Stimulated activated naive CD8-positive, alpha-beta T cell treated with anti-CD3 and anti-CD28 coated beads, Interleukin-15, amount 100 ng/mL, for 72 hours (primary cell): Measurements from ENCODE around the gene SURF2.

Experiments
- ATAC-seq: fragments of 150-1000 bp; cut with Tn5 transposase; 2 replicates; pipeline ENCODE4 v1.10.0; 2021; ENCODE audit warnings: mild to moderate bottlenecking, moderate library complexity
- DNase-seq, 2 donors: peaks; one replicate each; pipeline ENCODE4 v3.0.0; 2021 to 2022
- H3K27ac Mint-ChIP-seq, 2 donors: one replicate each; pipeline ENCODE4 v1.8.0; 2022; ENCODE audit warnings: mild to moderate bottlenecking in 2 of 2, mixed read lengths in 2 of 2, moderate library complexity in 2 of 2
- H3K27me3 Mint-ChIP-seq: one replicate; pipeline ENCODE4 v1.8.0; 2022; ENCODE audit warnings: mixed read lengths
- H3K4me1 Mint-ChIP-seq: one replicate; pipeline ENCODE4 v1.8.0; 2022; ENCODE audit warnings: mild to moderate bottlenecking, mixed read lengths
- H3K4me3 Mint-ChIP-seq, 2 donors: one replicate each; pipeline ENCODE4 v1.8.0; 2022; ENCODE audit warnings: mild to moderate bottlenecking in 2 of 2, mixed read lengths in 2 of 2, moderate library complexity in 1 of 2
- H3K9me3 Mint-ChIP-seq, 2 donors: one replicate each; pipeline ENCODE4 v1.8.0; 2022; ENCODE audit warnings: mixed read lengths in 2 of 2

The SURF2 gene

GRCh38 chr9:133346021-133346785, 10.1 kb upstream of the SURF2 start:
- Mint-ChIP-seq H3K4me1 (peaks cover 59% of the 10 kb centered on the region), H3K9me3 (no peaks in the 10 kb centered on the region), H3K27ac (peak overlapping the region; percentile 91 to 92), H3K27me3 (no peaks in the 10 kb centered on the region), H3K4me3 (peak overlapping the region; percentile 96 to 99)
- no peak for DNase-seq
- no peak for ATAC-seq

GRCh38 chr9:133347515-133347984, 8.8 kb upstream of the SURF2 start:
- Mint-ChIP-seq H3K4me3 (peak overlapping the region; percentile 96 to 99), H3K9me3 (no peaks in the 10 kb centered on the region), H3K27ac (peak overlapping the region; percentile 100), H3K4me1 (peaks cover 55% of the 10 kb centered on the region), H3K27me3 (no peaks in the 10 kb centered on the region)
- peak; percentile 64 to 65 for DNase-seq
- ATAC-seq, result peak; percentile 70

DNA sequence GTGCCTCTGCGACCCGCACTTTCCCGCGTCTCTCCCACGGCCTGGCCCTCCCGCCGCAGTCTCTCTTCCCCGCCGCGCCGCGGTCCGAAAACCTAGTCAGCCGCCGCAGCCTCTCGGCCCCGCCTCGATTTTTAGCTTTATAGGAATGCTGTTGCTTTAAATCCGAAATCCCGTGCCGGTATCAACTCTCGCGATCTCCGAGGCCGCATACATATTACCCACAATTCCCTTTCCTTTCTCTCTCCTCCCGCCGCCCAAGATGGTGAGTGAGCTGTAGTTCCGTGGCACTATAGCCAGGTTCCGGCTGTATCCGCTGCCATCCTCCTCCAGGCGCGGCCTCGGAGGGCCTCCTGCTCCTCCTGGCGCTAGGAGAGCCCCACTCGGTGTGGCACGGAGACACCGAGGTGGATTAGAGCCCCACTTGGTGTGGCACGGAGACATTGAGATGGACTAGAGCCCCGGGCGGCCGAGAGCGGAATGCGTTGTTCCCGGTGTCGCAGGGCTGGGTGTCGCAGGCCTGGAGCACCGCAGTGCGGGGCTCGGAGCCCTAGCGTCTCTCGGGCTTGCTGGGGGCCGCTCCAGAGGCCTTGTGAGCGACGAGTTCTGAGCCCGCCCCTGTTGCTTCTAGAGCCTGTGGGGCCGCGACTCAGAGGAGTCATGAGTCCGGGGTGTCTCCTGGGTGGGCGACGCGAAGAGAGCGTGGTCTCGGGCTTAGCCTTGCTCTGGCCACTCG, 8.2 kb upstream of the SURF2 start, which contains the start of the genes MED22 and RPL7A:
MED22 (minus strand) TSS at position 147 of the 733 bp plus-strand sequence. CDS start 1,469 bp downstream, outside the sequence.
RPL7A (plus strand) TSS at position 234 of the 733 bp plus-strand sequence; CDS start at position 260, 26 bp downstream.
- Mint-ChIP-seq H3K4me1 (peaks cover 57% of the 10 kb centered on the region), H3K27ac (peak within 1 kb of the TSS; percentile 100), H3K9me3 (no peaks in the 10 kb centered on the region), H3K27me3 (no peaks in the 10 kb centered on the region), H3K4me3 (peak within 1 kb of the TSS; percentile 96 to 99)
- DNase-seq (peak; percentile 91 to 95), ATAC-seq (peak; percentile 85)

DNA sequence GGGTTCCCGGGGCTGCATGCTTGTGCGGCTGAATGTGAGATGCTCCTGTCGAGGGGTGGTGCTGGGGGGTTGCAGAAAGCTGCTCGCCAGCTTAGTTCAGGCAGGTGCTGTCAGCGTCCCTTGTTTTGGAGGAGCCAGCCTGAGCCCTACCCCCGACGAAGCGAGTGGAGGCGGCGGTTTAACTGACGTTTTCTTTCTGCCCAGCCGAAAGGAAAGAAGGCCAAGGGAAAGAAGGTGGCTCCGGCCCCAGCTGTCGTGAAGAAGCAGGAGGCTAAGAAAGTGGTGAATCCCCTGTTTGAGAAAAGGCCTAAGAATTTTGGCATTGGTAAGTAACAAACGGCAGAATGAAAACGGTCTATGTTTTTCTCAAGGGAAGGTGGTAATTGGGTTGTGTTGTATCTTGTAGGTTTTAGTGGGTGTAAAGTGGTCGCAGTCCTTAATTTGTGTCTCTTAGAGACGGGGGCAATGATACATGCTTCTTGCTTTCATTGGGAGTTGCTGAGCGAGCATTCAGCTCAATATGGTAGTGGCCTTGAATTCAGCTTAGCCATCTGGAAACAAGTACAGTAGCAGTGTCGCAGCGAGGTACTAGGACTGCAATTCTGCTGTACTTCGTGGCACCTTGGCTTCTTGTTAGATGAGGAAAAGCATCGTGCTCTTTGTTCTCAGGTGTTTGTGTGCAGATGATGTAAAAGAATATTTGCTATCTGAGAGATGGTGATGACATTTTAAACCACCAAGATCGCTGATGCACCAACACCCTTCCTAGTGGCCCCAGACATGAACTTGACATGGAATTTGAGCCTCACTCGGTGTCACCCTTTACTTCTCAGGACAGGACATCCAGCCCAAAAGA, 7.4 kb upstream of the SURF2 start:
- H3K27ac Mint-ChIP-seq, result peak overlapping the region; percentile 100
- H3K9me3 Mint-ChIP-seq, result no peaks in the 10 kb centered on the region
- H3K27me3 Mint-ChIP-seq, result no peaks in the 10 kb centered on the region
- peak overlapping the region; percentile 96 to 99 for H3K4me3 Mint-ChIP-seq
- ATAC-seq (no peak), DNase-seq (no peak)
- peaks cover 61% of the 10 kb centered on the region for H3K4me1 Mint-ChIP-seq

DNA sequence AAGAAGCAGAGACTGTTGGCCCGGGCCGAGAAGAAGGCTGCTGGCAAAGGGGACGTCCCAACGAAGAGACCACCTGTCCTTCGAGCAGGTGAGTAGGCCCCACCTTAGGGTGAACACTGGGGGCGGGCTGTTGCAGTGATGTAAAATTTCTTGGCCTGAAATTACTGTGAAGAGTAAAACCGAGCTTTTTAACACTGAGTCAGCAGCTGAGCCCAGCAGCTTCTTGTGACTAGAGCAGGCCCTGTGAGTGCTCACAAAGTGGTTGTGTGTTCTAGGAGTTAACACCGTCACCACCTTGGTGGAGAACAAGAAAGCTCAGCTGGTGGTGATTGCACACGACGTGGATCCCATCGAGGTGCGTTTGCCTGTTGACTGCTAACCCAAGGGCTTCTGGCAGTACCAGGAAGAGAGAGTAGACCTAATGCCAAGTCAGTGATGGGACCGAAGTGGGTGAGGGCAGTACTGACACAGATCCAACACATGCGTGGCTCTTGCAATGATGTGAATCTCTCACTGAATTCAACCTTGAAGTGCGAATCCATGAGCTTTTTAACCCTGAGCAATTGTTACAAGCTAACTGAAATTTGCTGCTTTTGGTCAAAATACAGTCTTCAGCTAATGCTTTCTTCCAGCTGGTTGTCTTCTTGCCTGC, 6.3 kb upstream of the SURF2 start:
- H3K4me3 Mint-ChIP-seq, result peak overlapping the region; percentile 96 to 99

DNA sequence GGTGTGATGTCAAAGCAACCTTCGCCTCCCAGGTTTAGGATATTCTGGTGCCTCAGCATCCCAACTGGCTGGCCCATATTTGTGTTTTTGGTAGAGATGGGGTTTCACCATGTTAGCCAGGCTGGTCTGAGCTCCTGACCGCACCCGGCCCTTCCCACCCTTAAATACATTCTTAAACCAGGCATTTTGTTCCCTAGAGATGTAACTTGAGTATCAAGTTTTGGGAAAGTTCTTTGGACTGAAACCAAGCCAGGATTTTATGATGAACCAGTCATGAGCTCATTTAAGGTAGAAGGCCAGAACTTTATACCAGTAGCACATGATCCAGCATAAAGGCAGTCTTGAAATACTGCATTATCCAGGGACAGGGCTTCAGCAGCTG, 4.8 kb upstream of the SURF2 start:
- H3K27me3 Mint-ChIP-seq, result no peaks in the 10 kb centered on the region

More for the DNA sequence above, 6.3 kb upstream of the SURF2 start:
- Mint-ChIP-seq H3K4me1 (peaks cover 69% of the 10 kb centered on the region), H3K27ac (peak overlapping the region; percentile 40 to 100), H3K9me3 (no peaks in the 10 kb centered on the region), H3K27me3 (no peaks in the 10 kb centered on the region)
- ATAC-seq, result no peak
- DNase-seq, result no peak

GRCh38 chr9:133351908-133352634, 4.3 kb upstream of the SURF2 start:
- peak in 1 of 2 donors; percentile 53 for DNase-seq
- Mint-ChIP-seq H3K27ac (no peak overlapping the region), H3K4me3 (no peak overlapping the region), H3K27me3 (no peaks in the 10 kb centered on the region), H3K9me3 (no peaks in the 10 kb centered on the region), H3K4me1 (peaks cover 62% of the 10 kb centered on the region)
- no peak for ATAC-seq

More for the DNA sequence above, 4.8 kb upstream of the SURF2 start:
- ATAC-seq (no peak), DNase-seq (no peak)
- no peak overlapping the region for H3K4me3 Mint-ChIP-seq
- peaks cover 65% of the 10 kb centered on the region for H3K4me1 Mint-ChIP-seq
- H3K27ac Mint-ChIP-seq, result no peak overlapping the region
- no peaks in the 10 kb centered on the region for H3K9me3 Mint-ChIP-seq

- ATAC-seq, result no peak
- peaks cover 67% of the 10 kb centered on the region for H3K4me1 Mint-ChIP-seq
- H3K4me3 Mint-ChIP-seq, result peak overlapping the region in 1 of 2 donors; percentile 36
- no peaks in the 10 kb centered on the region for H3K9me3 Mint-ChIP-seq
- no peak for DNase-seq
- no peaks in the 10 kb centered on the region for H3K27me3 Mint-ChIP-seq
- H3K27ac Mint-ChIP-seq, result peak overlapping the region in 1 of 2 donors; percentile 79
Observed at GRCh38 chr9:133352635-133353340, 3.6 kb upstream of the SURF2 start.

GRCh38 chr9:133353548-133353947, 2.8 kb upstream of the SURF2 start:
- H3K4me3 Mint-ChIP-seq, result no peak overlapping the region

DNA sequence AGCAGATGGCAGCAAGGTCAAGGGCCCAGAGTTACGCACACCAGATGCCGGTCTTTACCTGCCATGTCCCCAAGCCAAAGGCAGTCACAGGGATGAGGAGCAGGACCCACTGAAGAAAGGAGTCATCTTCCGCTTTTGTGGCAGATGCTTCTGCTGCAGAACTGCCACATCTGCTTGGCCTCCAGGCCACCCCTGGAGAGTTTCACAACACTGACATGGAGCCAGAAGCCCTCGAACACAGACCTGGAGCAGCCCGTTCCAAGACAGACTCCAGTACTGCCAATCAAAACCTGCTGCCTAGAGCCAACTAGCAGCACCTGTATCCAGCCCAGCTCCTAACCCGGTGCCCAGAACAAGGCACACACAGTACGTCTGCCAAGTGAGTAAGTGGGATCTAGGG, 1.6 kb upstream of the SURF2 start:
- Mint-ChIP-seq H3K4me1 (peaks cover 73% of the 10 kb centered on the region), H3K27ac (peak overlapping the region in 1 of 2 donors; percentile 42), H3K4me3 (peak overlapping the region; percentile 86 to 94), H3K9me3 (no peaks in the 10 kb centered on the region), H3K27me3 (no peaks in the 10 kb centered on the region)
- ATAC-seq, result no peak
- no peak for DNase-seq

More at GRCh38 chr9:133353548-133353947, 2.8 kb upstream of the SURF2 start:
- H3K27me3 Mint-ChIP-seq, result no peaks in the 10 kb centered on the region
- peaks cover 73% of the 10 kb centered on the region for H3K4me1 Mint-ChIP-seq
- no peak for DNase-seq
- H3K9me3 Mint-ChIP-seq, result no peaks in the 10 kb centered on the region
- peak overlapping the region; percentile 2 to 28 for H3K27ac Mint-ChIP-seq
- ATAC-seq, result no peak

DNA sequence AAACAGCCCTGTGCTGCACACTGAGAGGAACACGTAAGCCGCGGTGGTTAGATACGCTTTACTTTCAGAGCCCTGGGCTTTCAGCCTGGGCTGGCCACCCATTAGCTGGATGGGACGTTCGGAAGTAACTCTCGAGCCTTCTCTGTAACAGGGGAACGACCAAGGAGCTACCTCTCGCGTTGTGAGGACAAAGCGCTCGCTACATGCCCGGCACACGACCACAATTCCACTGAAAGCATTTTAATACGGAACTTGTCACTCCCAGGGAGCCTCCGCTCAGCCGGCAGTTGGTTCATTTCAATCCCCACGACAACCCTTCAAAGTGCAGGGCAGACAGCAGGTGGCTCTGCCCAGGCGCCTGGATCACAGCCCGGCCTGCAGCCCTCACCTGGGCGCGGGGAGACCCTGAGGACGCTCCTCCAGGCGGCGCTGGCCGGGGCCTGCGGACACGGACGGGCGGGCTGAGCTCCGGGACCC, 431 bp upstream of the SURF2 start:
- H3K4me3 Mint-ChIP-seq, result peak overlapping the region; percentile 86 to 94
- peak overlapping the region; percentile 76 to 96 for H3K27ac Mint-ChIP-seq
- H3K4me1 Mint-ChIP-seq, result peaks cover 74% of the 10 kb centered on the region

DNA sequence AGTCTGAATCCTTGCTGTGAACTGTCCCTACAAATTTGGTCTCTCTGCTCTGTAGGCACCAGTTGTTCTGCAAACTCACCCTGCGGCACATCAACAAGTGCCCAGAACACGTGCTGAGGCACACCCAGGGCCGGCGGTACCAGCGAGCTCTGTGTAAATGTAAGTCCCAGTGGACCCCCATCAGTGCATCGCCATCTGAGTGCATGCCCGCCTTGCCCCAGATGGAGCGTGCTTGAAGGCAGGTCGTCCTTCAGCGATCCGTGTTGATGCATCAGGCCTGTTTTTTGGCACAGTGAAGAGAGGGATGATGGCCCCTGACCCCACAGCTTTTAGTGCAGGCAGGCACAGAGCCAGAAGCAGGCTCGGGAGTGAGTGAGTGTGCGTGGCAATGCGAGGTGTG, 1.3 kb downstream of the SURF2 start:
- DNase-seq (no peak), ATAC-seq (no peak)
- Mint-ChIP-seq H3K4me3 (peak overlapping the region; percentile 86 to 94), H3K27me3 (no peaks in the 10 kb centered on the region), H3K27ac (peak overlapping the region in 1 of 2 donors; percentile 98), H3K4me1 (peaks cover 79% of the 10 kb centered on the region), H3K9me3 (no peaks in the 10 kb centered on the region)

More for the DNA sequence above, 431 bp upstream of the SURF2 start:
- ATAC-seq (peak; percentile 37), DNase-seq (no peak)
- Mint-ChIP-seq H3K9me3 (no peaks in the 10 kb centered on the region), H3K27me3 (no peaks in the 10 kb centered on the region)

- H3K27ac Mint-ChIP-seq, result peak overlapping the region; percentile 36 to 38
- ATAC-seq (peak; percentile 41), DNase-seq (peak in 1 of 2 donors; percentile 52)
- peaks cover 78% of the 10 kb centered on the region for H3K4me1 Mint-ChIP-seq
- H3K27me3 Mint-ChIP-seq, result no peaks in the 10 kb centered on the region
- no peaks in the 10 kb centered on the region for H3K9me3 Mint-ChIP-seq
- peak overlapping the region; percentile 13 to 45 for H3K4me3 Mint-ChIP-seq
Observed at GRCh38 chr9:133359399-133360175, 3.2 kb downstream of the SURF2 start.
